Skeletal muscle tissue (tissue), 4 donors: ENCODE measurements around the gene CRKL. TPM values are rescaled to one million over a fixed set of nuclear protein-coding genes. Genes with fewer than 3 reads are reported as not detected.
"Not testable (repeated sequence)": the region's sequence is repeated elsewhere in the genome, so short reads cannot be mapped to it uniquely, and the experiment has no call there.

Source experiments
- H3K27ac ChIP-seq: one replicate; pipeline ENCODE4 v1.7.0; 2013; ENCODE audit warnings: mild to moderate bottlenecking, low read depth, low read length, inconsistent platforms
- H3K27me3 ChIP-seq, 3 donors: one replicate each; pipeline ENCODE4 v1.7.0; 2013; ENCODE audit warnings: low read length in 3 of 3; ENCODE audit not compliant: control insufficient read depth in 3 of 3, insufficient read depth in 3 of 3
- H3K36me3 ChIP-seq, 3 donors: one replicate each; pipeline ENCODE4 v1.7.0; 2013; ENCODE audit warnings: low read length in 3 of 3; ENCODE audit not compliant: control insufficient read depth in 3 of 3, insufficient read depth in 3 of 3
- H3K4me1 ChIP-seq, 3 donors: one replicate each; pipeline ENCODE4 v1.7.0; 2013; ENCODE audit warnings: low read length in 3 of 3, mild to moderate bottlenecking in 3 of 3; ENCODE audit not compliant: control insufficient read depth in 3 of 3, insufficient read depth in 3 of 3
- H3K4me3 ChIP-seq, 3 donors: one replicate each; pipeline ENCODE4 v1.7.0; 2013; ENCODE audit warnings: low read length in 3 of 3
- H3K9ac ChIP-seq, 3 donors: one replicate each; pipeline ENCODE4 v1.7.0; 2013; ENCODE audit warnings: low read length in 3 of 3, mild to moderate bottlenecking in 3 of 3, moderate library complexity in 2 of 3, low read depth in 1 of 3
- H3K9me3 ChIP-seq, 3 donors: one replicate each; pipeline ENCODE4 v1.7.0; 2013; ENCODE audit warnings: low read length in 3 of 3; ENCODE audit not compliant: control insufficient read depth in 3 of 3
- total RNA-seq: library from RNA; depleted of rRNA; stranded (reverse); fragments of >200 nt; gene quantifications from one replicate; pipeline ENCODE4 v1.2.3, GENCODE V29; 2014
- donor health status: Osteomylitis.

CRKL gene
- total RNA-seq, 1 donor from 2014 or later: 45.9 TPM

DNA sequence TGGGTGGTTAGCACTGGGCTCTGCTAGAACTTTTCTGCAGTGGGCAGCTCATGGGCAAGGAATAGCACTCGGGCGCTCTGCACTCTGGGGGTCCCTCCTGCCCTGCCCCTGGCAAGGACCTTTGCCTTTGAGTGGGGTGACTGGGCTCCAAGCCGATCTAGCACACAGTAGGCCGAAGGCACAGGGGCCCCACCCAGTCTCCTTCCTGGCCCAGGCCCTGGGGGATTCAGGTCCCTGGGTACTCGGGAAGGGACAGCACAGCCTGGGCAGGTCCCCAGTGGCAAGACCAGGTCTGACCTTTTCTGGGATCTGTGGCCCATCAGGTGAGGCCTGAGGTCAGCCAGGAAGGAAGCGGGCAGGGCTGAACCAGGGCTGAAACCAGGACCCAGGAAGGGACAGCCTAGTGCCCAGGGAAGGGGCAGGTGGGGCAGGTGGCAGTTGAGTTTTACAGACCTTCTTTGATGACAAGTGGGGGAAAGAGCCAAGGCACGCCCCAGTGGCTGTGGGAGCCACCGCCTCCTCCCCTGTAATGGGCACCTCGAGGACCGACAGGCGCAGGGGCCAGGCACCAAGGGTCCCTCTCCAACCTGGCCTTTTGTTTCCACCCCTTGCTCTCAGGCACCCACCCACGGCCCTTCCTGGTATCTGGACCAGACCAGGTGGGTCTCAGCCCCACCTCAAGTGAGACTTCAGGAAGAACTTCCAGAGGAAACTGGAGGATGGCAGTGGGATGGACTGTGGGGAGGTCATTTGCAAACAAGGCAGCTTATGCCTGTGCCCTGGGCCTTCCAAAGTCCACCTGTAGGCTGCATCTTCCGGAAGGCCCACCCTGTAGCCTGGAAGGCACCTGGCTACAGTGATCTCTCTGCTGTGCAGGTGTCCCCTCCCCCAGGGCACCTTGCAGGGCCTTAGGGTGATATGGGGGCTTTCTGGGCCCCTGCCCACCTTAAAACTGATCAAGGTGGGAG is 49.0 kb downstream of the CRKL start:
- Histone ChIP-seq H3K4me3 (no peak overlapping the region), H3K27me3 (peaks cover 21 to 34% (median 28%) of the 10 kb centered on the region in 3 donors), H3K36me3 (no peaks in the 10 kb centered on the region), H3K4me1 (peaks cover 0 to 5% (median 3%) of the 10 kb centered on the region in 3 donors), H3K9ac (no peak overlapping the region), H3K9me3 (no peaks in the 10 kb centered on the region), H3K27ac (no peak overlapping the region)

DNA sequence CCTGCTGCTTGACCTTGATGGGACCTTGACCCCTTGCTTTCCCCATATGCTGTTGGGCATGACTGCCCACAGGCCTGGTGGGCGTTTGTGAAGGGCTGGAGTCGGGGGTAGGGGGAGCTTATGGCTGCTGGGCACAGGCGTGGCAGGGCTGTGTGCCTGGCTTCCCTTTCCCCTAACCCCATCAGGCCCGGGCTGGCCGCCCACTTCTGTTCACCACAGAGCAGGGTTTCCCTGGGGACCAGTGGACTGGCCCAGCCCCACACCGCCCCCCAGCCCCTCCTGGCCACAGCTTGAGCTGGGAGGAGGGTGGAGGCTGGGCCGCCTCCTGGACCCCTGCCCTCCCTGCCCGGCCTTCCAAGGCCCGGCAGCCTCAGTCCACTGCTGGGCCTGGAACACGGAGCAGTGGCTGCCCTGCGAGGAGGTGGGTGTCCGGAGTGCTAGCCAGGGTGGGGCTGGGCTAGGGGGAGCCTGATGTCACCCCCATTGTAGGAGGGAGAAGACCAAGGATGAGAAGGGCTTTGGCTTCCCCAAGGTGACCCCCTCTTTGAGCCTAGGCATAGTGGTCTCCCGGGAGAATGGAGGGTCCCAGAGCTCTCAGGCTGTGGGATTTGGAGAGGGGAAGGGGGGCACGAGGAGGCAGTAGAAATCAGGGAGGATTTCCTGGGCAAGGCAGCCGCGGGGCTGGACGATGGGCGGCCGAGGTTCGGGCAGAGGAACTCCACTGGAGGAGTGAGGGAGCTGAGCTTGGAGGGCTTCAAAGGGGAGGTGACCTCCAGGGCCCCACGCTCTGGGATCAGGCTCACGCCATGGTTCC is 49.9 kb downstream of the CRKL start, which contains the start of gene AIFM3:
Gene AIFM3, plus strand, starts transcription at position 373 of the 814 bp plus-strand sequence. CDS start 690 bp downstream, outside the sequence.
- Histone ChIP-seq H3K4me3 (no peak within 1 kb of the TSS), H3K4me1 (peaks cover 0 to 5% (median 3%) of the 10 kb centered on the region in 3 donors), H3K36me3 (no peaks in the 10 kb centered on the region), H3K9ac (no peak within 1 kb of the TSS), H3K27me3 (peaks cover 21 to 30% (median 26%) of the 10 kb centered on the region in 3 donors), H3K27ac (no peak within 1 kb of the TSS), H3K9me3 (no peaks in the 10 kb centered on the region)

DNA sequence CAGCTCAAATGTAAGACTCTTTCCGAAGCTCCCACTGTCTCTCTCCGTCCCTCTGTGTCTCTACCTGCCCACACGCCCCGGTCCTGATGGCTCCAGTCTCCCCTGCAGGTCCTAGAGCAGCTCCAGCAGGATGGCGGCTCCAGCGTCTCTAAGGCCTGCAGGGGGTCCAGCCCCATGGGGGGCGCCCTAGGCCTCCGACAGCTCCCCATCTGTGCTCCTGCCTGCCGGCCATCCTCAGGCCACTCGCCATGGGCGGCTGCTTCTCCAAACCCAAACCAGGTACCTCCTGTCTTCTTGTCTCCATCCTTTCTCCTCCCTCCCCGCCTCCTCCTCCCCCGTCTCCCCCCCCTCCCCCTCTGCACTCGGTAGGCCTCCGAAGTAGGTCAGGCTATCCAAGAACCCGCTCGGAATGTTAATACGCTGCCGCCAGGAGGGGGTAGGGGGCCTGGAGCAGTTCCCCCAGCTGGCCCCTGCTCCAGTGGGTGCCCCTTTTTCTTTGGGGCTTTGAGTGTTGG is 50.5 kb downstream of the CRKL start:
- Histone ChIP-seq H3K36me3 (no peaks in the 10 kb centered on the region), H3K4me3 (no peak overlapping the region), H3K4me1 (peaks cover 0 to 5% (median 3%) of the 10 kb centered on the region in 3 donors), H3K27ac (no peak overlapping the region), H3K27me3 (peaks cover 20 to 26% (median 22%) of the 10 kb centered on the region in 3 donors), H3K9me3 (no peaks in the 10 kb centered on the region), H3K9ac (no peak overlapping the region)

DNA sequence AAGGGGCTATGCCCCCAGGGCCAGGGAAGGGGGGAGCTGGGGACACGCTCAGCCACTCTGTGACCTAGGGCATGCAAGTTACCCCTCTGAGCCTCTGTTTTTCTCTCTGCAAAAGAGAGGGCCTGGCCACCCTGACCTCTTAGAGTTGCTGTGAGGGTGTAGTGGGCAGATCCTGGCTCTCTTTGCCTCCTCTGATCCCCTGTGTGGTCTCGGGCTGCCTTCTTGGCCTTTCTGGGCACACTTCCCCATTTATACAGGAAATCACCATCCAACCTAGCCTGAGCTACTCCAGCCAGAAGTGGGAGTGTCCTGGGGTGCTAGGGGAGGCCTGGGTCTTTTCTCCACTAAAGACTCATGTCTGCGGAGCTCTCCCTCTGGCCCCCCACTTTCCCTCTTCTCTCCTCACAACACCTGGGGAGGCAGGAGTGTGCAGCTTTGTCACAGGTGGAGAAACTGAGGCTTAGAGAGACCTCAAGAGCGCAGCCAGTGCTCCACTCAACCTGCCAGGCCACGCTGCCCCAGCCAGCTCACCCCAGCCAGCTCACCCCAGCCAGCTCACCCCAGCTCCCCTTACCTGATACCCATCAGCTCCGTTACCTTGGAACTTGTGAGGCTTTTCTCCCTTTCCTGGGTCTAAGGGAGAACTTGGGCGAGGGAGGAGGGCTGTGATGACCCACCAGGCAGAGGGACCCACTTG is 51.2 kb downstream of the CRKL start:
- Histone ChIP-seq H3K9me3 (no peaks in the 10 kb centered on the region), H3K27me3 (peaks cover 13 to 20% (median 16%) of the 10 kb centered on the region in 3 donors), H3K4me1 (peaks cover 0 to 5% (median 3%) of the 10 kb centered on the region in 3 donors), H3K4me3 (no peak overlapping the region), H3K36me3 (no peaks in the 10 kb centered on the region), H3K27ac (no peak overlapping the region), H3K9ac (no peak overlapping the region)

DNA sequence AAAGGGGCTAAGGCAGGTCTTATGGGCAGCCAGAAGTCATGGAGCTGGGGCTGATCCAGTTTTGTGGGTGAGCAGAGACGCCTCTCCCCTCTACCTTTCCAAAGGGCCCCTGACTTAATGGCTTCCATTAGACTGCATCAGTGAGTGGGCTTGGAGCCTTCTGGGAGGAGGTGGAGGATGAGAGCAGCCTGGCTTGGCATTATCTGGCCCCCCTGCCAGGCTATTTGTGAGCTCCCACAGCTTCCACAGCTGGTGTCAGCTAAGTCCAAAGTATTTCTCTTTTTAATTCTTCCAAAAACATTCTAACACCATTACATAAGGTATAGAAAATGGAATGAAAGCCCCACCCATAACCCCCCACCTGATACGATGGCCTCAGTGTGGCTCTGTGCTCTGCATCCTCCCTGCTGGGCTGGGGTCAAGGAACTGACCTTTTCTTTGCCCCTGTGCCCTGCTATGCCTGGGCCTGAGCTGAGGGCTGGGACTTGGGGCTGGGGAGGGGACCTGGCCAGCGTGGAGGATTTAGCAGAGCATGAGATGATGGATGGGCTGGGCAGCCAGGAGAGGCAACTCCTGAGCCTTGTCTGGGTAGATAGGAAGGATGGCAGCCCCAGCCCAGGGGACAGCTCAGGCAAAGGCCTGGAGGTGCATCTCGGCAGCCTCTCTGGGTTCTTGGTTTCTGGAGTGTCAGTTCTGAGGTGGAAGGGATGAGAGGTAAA is 53.9 kb downstream of the CRKL start:
- H3K9ac ChIP-seq: peak overlapping the region in 1 of 3 donors; percentile 12
- H3K9me3 ChIP-seq: no peaks in the 10 kb centered on the region
- no peak overlapping the region for H3K27ac ChIP-seq
- peaks cover 2 to 8% (median 7%) of the 10 kb centered on the region in 3 donors for H3K27me3 ChIP-seq
- no peaks in the 10 kb centered on the region for H3K36me3 ChIP-seq
- H3K4me3 ChIP-seq: no peak overlapping the region
- no peaks in the 10 kb centered on the region for H3K4me1 ChIP-seq

DNA sequence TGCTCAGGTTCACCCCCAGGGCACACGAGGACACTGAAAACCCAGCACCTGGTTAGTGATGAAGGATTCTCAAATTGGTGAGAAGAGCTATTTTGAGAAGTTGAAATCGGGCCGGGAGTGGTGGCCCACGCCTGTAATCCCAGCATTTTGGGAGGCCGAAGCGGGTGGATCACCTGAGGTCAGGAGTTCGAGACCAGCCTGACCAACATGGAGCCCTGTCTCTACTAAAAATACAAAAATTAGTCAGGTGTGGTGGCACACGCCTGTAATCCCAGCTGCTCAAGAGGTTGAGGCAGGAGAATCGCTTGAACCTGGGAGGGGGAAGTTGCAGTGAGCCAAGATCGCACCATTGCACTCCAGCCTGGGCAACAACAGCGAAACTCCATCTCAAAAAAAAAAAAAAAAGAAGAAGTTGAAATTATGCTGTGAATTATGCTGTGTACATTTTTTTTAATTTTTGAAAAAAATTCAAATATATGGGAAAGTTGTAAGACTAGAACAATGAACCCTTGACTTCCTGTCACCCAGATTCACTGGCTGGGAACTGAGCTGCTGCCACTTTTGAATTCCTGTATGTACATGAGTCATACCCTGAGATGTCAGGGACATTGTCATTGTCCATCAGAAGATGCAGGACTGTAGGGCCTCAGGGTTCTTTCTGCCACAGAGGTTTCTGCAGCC is 54.9 kb downstream of the CRKL start:
- H3K4me1 ChIP-seq, H3K27ac ChIP-seq, H3K9ac ChIP-seq, H3K4me3 ChIP-seq, H3K9me3 ChIP-seq, H3K36me3 ChIP-seq: not testable (repeated sequence)
- peaks cover 4 to 14% (median 8%) of the 10 kb centered on the region in 3 donors for H3K27me3 ChIP-seq

DNA sequence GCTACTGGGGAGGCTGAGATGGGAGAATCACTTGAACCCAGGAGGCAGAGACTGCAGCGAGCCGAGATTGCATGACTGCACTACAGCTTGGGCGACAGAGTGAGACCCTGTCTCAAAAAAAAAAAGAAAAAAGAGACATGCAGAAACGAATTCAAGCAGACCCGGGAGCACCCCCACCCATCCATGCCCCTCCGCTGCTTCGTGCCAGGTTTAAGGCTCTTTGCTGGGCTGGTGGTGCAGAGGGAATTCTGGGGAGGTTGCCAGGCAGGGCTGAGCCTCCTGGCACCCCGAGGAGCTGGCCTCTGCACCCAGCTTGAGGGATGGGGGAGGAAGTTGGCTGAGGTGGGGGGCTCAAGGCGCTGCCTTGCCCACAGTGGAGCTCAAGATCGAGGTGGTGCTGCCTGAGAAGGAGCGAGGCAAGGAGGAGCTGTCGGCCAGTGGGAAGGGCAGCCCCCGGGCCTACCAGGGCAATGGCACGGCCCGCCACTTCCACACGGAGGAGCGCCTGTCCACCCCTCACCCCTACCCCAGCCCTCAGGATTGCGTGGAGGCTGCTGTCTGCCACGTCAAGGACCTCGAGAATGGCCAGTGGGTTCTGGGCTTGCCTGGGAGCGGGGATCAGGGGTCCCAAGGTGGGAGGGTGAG is 55.8 kb downstream of the CRKL start:
- H3K4me3 ChIP-seq: no peak overlapping the region
- no peaks in the 10 kb centered on the region for H3K36me3 ChIP-seq
- peaks cover 4 to 18% (median 11%) of the 10 kb centered on the region in 3 donors for H3K27me3 ChIP-seq
- no peaks in the 10 kb centered on the region for H3K9me3 ChIP-seq
- no peak overlapping the region for H3K9ac ChIP-seq
- H3K27ac ChIP-seq: no peak overlapping the region
- H3K4me1 ChIP-seq: no peaks in the 10 kb centered on the region

DNA sequence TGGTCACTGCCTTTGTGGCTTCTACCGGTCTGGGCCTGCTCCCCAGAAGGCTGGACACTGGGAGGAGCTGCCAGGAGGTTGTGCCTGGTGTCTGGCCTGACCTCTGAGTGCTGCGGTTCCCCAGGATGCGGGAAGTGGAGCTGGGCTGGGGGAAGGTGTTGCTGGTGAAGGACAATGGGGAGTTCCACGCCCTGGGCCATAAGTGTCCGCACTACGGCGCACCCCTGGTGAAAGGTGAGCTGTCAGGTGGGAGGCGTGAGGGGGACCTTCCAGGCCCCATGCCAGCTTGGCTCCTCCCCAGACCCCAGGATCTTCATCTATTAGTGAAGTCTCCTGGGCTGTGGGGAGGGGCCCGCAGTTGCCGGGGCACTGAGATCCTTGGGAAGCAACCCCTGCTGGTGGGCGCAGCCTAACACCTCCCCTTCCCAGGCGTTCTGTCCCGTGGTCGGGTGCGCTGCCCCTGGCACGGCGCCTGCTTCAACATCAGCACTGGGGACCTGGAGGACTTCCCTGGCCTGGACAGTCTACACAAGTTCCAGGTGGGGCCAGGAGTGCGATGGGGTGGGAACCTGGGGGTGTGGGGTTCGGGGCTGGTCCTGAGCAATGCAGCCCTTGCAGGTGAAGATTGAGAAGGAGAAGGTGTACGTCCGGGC is 56.6 kb downstream of the CRKL start:
- H3K9ac ChIP-seq: no peak overlapping the region
- peaks cover 4 to 19% (median 11%) of the 10 kb centered on the region in 3 donors for H3K27me3 ChIP-seq
- no peak overlapping the region for H3K4me3 ChIP-seq
- no peak overlapping the region for H3K27ac ChIP-seq
- H3K36me3 ChIP-seq: no peaks in the 10 kb centered on the region
- no peaks in the 10 kb centered on the region for H3K4me1 ChIP-seq
- H3K9me3 ChIP-seq: no peaks in the 10 kb centered on the region
